Measurements from ENCODE around the gene AP1S1. TPM values are rescaled to one million over a fixed set of nuclear protein-coding genes. Genes with fewer than 3 reads are reported as not detected.

AP1S1 gene
- total and polyA plus RNA-seq, 2 of the 13 experiments (the other 11 are each of a cell fraction or from before 2014, with no cell fraction given), result 57.5 to 68.1 TPM

DNA sequence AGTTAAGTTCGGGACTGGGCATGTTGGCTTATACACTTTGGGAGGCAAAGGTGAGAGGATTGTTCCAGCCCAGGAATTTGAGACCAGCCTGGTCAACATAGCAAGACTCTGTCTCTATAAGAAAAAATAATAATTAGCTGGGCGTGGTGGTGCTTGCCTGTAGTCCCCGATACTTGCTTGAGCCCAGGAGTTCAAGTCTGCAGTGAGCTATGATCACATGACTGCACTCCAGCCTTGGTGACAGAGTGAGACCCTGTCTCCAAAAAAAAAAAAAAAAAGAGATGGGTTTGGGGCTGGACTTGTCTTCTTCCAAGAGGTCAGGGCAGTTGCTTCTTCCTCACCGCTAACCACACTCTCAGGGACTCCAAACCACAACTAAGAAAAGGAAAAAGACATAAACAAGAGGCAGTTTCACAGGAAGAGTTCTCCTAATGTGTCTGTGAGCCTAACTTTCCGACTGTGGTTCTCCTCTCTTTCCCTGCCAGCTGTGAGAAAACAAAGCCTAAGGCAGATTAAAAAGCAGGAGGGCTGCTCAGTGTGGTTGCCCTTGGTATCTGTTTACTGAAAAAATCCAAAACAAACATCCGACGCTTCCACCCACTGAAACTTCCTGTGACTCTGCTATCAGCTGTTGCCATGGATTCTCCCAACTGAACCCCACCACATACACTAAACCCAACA lies 29.8 kb upstream of the AP1S1 start (continued):
- TF ChIP-seq, protein P1, sequence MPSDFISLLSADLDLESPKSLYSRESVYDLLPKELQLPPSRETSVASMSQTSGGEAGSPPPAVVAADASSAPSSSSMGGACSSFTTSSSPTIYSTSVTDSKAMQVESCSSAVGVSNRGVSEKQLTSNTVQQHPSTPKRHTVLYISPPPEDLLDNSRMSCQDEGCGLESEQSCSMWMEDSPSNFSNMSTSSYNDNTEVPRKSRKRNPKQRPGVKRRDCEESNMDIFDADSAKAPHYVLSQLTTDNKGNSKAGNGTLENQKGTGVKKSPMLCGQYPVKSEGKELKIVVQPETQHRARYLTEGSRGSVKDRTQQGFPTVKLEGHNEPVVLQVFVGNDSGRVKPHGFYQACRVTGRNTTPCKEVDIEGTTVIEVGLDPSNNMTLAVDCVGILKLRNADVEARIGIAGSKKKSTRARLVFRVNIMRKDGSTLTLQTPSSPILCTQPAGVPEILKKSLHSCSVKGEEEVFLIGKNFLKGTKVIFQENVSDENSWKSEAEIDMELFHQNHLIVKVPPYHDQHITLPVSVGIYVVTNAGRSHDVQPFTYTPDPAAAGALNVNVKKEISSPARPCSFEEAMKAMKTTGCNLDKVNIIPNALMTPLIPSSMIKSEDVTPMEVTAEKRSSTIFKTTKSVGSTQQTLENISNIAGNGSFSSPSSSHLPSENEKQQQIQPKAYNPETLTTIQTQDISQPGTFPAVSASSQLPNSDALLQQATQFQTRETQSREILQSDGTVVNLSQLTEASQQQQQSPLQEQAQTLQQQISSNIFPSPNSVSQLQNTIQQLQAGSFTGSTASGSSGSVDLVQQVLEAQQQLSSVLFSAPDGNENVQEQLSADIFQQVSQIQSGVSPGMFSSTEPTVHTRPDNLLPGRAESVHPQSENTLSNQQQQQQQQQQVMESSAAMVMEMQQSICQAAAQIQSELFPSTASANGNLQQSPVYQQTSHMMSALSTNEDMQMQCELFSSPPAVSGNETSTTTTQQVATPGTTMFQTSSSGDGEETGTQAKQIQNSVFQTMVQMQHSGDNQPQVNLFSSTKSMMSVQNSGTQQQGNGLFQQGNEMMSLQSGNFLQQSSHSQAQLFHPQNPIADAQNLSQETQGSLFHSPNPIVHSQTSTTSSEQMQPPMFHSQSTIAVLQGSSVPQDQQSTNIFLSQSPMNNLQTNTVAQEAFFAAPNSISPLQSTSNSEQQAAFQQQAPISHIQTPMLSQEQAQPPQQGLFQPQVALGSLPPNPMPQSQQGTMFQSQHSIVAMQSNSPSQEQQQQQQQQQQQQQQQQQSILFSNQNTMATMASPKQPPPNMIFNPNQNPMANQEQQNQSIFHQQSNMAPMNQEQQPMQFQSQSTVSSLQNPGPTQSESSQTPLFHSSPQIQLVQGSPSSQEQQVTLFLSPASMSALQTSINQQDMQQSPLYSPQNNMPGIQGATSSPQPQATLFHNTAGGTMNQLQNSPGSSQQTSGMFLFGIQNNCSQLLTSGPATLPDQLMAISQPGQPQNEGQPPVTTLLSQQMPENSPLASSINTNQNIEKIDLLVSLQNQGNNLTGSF (CRISPR knock-in tag; IDR thresholded peaks at IDR 0.05), result no peak
- no peak for TF ChIP-seq TP53 (CRISPR knock-in tag; conservative IDR thresholded peaks at IDR 0.05)
- TF ChIP-seq FOXM1 (CRISPR knock-in tag; IDR thresholded peaks at IDR 0.05), result no peak
- TF ChIP-seq ZNF253 (CRISPR knock-in tag; IDR thresholded peaks at IDR 0.05; ENCODE audit: borderline replicate concordance), result no peak
- TF ChIP-seq, protein P2, sequence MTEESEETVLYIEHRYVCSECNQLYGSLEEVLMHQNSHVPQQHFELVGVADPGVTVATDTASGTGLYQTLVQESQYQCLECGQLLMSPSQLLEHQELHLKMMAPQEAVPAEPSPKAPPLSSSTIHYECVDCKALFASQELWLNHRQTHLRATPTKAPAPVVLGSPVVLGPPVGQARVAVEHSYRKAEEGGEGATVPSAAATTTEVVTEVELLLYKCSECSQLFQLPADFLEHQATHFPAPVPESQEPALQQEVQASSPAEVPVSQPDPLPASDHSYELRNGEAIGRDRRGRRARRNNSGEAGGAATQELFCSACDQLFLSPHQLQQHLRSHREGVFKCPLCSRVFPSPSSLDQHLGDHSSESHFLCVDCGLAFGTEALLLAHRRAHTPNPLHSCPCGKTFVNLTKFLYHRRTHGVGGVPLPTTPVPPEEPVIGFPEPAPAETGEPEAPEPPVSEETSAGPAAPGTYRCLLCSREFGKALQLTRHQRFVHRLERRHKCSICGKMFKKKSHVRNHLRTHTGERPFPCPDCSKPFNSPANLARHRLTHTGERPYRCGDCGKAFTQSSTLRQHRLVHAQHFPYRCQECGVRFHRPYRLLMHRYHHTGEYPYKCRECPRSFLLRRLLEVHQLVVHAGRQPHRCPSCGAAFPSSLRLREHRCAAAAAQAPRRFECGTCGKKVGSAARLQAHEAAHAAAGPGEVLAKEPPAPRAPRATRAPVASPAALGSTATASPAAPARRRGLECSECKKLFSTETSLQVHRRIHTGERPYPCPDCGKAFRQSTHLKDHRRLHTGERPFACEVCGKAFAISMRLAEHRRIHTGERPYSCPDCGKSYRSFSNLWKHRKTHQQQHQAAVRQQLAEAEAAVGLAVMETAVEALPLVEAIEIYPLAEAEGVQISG (CRISPR knock-in tag; IDR thresholded peaks at IDR 0.05), result peak; percentile 35; the same call in 1 of the 2 replicates
- TF ChIP-seq, protein P3, sequence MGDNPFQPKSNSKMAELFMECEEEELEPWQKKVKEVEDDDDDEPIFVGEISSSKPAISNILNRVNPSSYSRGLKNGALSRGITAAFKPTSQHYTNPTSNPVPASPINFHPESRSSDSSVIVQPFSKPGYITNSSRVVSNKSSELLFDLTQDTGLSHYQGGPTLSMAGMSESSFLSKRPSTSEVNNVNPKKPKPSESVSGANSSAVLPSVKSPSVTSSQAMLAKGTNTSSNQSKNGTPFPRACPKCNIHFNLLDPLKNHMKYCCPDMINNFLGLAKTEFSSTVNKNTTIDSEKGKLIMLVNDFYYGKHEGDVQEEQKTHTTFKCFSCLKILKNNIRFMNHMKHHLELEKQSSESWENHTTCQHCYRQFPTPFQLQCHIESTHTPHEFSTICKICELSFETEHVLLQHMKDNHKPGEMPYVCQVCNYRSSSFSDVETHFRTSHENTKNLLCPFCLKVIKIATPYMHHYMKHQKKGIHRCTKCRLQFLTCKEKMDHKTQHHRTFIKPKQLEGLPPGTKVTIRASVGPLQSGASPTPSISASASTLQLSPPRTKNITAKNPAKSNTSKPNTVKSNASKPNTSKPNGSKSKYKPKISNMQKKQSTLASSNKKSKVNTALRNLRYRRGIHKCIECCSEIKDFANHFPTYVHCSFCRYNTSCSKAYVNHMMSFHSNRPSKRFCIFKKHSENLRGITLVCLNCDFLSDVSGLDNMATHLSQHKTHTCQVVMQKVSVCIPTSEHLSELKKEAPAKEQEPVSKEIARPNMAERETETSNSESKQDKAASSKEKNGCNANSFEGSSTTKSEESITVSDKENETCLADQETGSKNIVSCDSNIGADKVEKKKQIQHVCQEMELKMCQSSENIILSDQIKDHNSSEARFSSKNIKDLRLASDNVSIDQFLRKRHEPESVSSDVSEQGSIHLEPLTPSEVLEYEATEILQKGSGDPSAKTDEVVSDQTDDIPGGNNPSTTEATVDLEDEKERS (CRISPR knock-in tag; IDR thresholded peaks at IDR 0.05), result no peak
- TF ChIP-seq, protein P4, sequence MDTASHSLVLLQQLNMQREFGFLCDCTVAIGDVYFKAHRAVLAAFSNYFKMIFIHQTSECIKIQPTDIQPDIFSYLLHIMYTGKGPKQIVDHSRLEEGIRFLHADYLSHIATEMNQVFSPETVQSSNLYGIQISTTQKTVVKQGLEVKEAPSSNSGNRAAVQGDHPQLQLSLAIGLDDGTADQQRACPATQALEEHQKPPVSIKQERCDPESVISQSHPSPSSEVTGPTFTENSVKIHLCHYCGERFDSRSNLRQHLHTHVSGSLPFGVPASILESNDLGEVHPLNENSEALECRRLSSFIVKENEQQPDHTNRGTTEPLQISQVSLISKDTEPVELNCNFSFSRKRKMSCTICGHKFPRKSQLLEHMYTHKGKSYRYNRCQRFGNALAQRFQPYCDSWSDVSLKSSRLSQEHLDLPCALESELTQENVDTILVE (CRISPR knock-in tag; IDR thresholded peaks at IDR 0.05), result no peak
- TF ChIP-seq, protein P5, sequence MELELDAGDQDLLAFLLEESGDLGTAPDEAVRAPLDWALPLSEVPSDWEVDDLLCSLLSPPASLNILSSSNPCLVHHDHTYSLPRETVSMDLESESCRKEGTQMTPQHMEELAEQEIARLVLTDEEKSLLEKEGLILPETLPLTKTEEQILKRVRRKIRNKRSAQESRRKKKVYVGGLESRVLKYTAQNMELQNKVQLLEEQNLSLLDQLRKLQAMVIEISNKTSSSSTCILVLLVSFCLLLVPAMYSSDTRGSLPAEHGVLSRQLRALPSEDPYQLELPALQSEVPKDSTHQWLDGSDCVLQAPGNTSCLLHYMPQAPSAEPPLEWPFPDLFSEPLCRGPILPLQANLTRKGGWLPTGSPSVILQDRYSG (CRISPR knock-in tag; IDR thresholded peaks at IDR 0.05), result no peak
- TF ChIP-seq ARNTL (CRISPR knock-in tag; IDR thresholded peaks at IDR 0.05), result peak; percentile 79
- no peak for TF ChIP-seq ZFP36L1 (CRISPR knock-in tag; IDR thresholded peaks at IDR 0.05)
- TF ChIP-seq NFYC (CRISPR knock-in tag; IDR thresholded peaks at IDR 0.05), result no peak
- no peak for TF ChIP-seq KLF12 (CRISPR knock-in tag; IDR thresholded peaks at IDR 0.05; ENCODE audit: borderline replicate concordance)
- TF ChIP-seq NKX3-1 (CRISPR knock-in tag; IDR thresholded peaks at IDR 0.05), result no peak
- TF ChIP-seq TOE1 (CRISPR knock-in tag; IDR thresholded peaks at IDR 0.05), result no peak
- TF ChIP-seq ZFP62 (CRISPR knock-in tag; IDR thresholded peaks at IDR 0.05), result no peak
- no peak for TF ChIP-seq ZNF850 (CRISPR knock-in tag; conservative IDR thresholded peaks at IDR 0.05)
- TF ChIP-seq ARID2 (CRISPR knock-in tag; IDR thresholded peaks at IDR 0.05; ENCODE audit: borderline replicate concordance), result no peak

Data from HepG2 (cell line).